HG02763 (cell line): ENCODE results near the gene PRSS56.
A peak's percentile ranks its signal among the peaks of the same experiment; 100 is the strongest.

Experiments
- ATAC-seq: cut with Tn5 transposase; IDR thresholded peaks from one replicate; pipeline ENCODE4 v1.9.1; 2021; ENCODE audit warnings: mild to moderate bottlenecking, moderate library complexity; ENCODE audit not compliant: unreplicated experiment

Gene PRSS56

GRCh38 chr2:232540441-232541041 is 20.4 kb downstream of the PRSS56 start:
- ATAC-seq: no peak

- no peak for ATAC-seq
Measured at GRCh38 chr2:232541195-232541960, 21.2 kb downstream of the PRSS56 start.

GRCh38 chr2:232541961-232542714 is 21.9 kb downstream of the PRSS56 start:
- no peak for ATAC-seq

- ATAC-seq: no peak
Measured at GRCh38 chr2:232542715-232543467, 22.7 kb downstream of the PRSS56 start.

GRCh38 chr2:232543491-232543890 is 23.3 kb downstream of the PRSS56 start:
- no peak for ATAC-seq

GRCh38 chr2:232543928-232544631 is 23.9 kb downstream of the PRSS56 start:
- ATAC-seq: no peak

GRCh38 chr2:232544674-232545073 is 24.5 kb downstream of the PRSS56 start:
- no peak for ATAC-seq

GRCh38 chr2:232545511-232546375 is 25.6 kb downstream of the PRSS56 start:
- no peak for ATAC-seq

- ATAC-seq: no peak
Measured at GRCh38 chr2:232547991-232548390, 27.8 kb downstream of the PRSS56 start.

GRCh38 chr2:232549655-232550353 is 29.6 kb downstream of the PRSS56 start:
- ATAC-seq: no peak

GRCh38 chr2:232550354-232551249 is 30.4 kb downstream of the PRSS56 start, which contains the start of the genes EIF4E2 and TIGD1:
Gene EIF4E2 (plus strand): TSS chr2:232550689. CDS start chr2:232550725, 36 bp downstream.
Gene TIGD1 (minus strand): TSS chr2:232550557. CDS start chr2:232549882, 675 bp downstream.
- ATAC-seq: peak; percentile 93

- ATAC-seq: no peak
Measured at GRCh38 chr2:232551250-232551638, 31.1 kb downstream of the PRSS56 start.

- ATAC-seq: no peak
Measured at GRCh38 chr2:232551776-232552175, 31.6 kb downstream of the PRSS56 start.

GRCh38 chr2:232556426-232556825 is 36.2 kb downstream of the PRSS56 start:
- no peak for ATAC-seq

GRCh38 chr2:232562515-232563151 is 42.4 kb downstream of the PRSS56 start:
- ATAC-seq: no peak

- no peak for ATAC-seq
Measured at GRCh38 chr2:232563580-232563979, 43.4 kb downstream of the PRSS56 start.

GRCh38 chr2:232567721-232568120 is 47.5 kb downstream of the PRSS56 start:
- no peak for ATAC-seq
